OCI-M1 (cell line): ENCODE data around the gene BICD1.

ENCODE experiments used
- DNase-seq: peaks from one replicate; lab custom pipeline; 2025; lab: John Stamatoyannopoulos, UW

The BICD1 gene

GRCh38 chr12:32402946-32403345 lies 296.3 kb downstream of the BICD1 start:
- no peak for DNase-seq

DNA sequence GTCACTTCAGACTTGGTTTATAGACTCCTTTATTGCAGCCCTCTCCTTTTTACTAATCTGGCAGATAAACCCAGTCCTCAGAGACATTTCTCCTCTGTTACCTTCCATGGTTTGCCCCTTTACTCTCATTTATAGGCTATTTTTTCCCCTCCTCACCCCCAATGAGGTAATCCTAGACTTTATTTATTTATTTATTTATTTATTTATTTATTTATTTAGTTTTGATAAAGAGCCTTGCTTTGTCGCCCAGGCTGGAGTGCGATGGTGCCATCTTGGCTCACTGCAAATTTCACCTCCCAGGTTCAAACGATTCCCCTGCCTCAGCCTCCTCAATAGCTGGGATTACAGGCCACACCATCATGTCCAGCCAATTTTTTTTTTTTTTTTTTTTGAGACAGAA lies 301.1 kb downstream of the BICD1 start:
- DNase-seq, result no peak

GRCh38 chr12:32413412-32413811 lies 306.8 kb downstream of the BICD1 start:
- DNase-seq, result no peak

GRCh38 chr12:32418221-32418620 lies 311.6 kb downstream of the BICD1 start:
- no peak for DNase-seq

DNA sequence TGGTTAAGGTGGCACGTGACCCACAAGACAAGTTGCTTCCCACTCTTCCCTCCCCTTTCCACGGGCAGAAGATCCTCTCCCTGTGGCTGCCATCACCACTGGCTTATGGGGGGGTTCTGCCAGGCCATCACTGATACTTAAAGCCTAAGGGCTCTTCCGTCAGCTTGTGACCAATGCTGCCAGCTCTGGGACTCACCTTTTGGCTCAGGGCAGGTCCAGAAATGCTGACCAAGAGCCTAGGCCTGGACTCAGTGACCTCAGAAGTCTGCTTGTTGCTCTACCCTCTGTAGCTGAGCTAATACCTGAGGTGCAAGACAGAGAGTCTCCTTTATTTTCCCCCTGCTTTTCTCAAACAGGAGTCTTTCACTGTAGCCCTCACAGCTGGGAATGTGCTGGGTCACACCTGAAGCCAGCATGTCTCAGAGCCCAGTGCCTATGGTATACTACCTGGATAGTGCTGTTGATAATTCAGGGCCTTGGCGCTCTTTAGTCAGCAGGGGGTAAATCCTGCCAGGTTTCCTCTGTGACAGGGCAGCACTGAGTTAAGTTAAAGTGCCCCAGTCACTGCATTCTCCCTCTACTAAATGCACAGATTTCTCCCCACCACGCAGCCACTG lies 312.4 kb downstream of the BICD1 start:
- no peak for DNase-seq

DNA sequence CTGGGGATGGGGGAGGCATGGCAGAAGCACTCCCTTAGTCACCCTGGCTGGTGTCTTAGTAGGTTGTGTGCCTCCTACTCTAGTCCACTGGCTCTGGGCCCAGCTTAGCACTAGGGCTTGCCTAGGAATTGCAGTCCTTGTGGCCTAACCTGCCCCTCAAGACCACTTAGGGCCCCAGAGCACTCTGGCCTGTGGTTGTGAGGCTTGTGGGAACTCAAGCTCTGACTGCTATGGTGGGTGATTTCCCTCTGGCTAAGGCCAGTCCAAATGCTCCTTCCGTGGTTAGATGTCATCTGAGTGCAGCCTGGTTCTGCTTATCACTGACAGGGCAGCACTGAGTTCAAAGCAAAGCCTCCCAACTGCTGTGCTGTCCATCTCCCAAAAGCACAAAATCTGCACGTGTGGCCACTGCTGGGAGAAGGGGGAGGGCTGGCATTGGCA lies 312.9 kb downstream of the BICD1 start:
- peak; percentile 95 for DNase-seq

DNA sequence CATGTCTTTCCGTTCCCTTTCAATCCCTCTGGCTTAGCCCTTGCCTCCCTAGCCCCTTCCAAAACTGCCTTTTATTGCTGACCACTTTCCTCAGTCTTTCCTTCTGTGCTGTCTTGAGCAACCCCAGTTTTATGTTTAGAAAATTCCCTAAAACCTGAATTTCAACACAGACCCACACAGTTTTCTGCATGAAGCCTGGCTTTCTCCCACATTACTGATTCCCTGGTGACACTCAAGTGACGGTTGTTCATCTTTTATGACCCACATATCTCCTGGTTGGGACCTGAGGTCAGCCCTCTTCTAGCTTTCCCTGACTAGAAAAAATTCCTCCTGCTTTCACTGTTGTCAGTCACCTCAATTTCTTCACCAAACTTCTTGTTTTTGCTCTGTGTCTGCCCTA lies 313.7 kb downstream of the BICD1 start:
- no peak for DNase-seq

- DNase-seq, result peak; percentile 92
Measured at GRCh38 chr12:32423559-32423958, 316.9 kb downstream of the BICD1 start.

DNA sequence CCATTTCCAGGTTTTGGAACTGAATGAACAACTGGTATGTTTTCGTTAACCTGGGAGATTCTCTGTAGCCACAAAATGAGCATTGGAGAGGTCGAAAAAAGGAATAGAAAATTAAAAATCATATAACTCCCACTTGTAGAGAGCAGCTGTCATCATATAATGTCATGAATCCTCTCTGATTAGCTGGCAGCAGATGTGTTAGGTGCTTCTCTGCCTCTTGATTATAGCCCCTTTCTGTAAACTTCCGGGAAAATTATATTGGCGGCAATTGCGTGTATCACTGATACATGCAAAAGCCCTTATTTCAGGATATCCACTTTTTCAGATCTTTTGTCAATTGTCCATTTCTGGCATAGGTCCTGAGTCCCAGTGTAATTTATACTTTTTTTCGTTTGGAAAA lies 324.4 kb downstream of the BICD1 start:
- DNase-seq, result no peak
